Measurements from ENCODE around the gene TP73. TPM values are rescaled to one million over a fixed set of nuclear protein-coding genes. Genes with fewer than 3 reads are reported as not detected.

The TP73 gene
- total RNA-seq, result under 1 TPM; 0.11 to 0.70 TPM
- long read RNA-seq, result 0 reads

DNA sequence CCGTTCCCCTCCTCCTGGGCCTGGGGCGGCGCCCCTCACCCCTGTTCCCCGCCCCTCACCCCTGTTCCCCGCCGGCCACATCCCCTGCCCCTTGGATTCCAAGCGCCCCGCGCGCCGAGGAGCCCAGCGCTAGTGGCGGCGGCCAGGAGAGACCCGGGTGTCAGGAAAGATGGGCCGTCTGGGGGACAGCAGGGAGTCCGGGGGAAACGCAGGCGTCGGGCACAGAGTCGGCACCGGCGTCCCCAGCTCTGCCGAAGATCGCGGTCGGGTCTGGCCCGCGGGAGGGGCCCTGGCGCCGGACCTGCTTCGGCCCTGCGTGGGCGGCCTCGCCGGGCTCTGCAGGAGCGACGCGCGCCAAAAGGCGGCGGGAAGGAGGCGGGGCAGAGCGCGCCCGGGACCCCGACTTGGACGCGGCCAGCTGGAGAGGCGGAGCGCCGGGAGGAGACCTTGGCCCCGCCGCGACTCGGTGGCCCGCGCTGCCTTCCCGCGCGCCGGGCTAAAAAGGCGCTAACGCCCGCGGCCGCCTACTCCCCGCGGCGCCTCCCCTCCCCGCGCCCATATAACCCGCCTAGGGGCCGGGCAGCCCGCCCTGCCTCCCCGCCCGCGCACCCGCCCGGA is at the start of gene TP73:
TP73 (plus strand) TSS at position 587 of the 618 bp plus-strand sequence. CDS start 29,850 bp downstream, outside the sequence.
- intact Hi-C loops (cut with DNase I, micrococcal nuclease), result no loop called here
- peak in 1 of 2 donors; percentile 20 for DNase-seq
- ATAC-seq, result no peak

DNA sequence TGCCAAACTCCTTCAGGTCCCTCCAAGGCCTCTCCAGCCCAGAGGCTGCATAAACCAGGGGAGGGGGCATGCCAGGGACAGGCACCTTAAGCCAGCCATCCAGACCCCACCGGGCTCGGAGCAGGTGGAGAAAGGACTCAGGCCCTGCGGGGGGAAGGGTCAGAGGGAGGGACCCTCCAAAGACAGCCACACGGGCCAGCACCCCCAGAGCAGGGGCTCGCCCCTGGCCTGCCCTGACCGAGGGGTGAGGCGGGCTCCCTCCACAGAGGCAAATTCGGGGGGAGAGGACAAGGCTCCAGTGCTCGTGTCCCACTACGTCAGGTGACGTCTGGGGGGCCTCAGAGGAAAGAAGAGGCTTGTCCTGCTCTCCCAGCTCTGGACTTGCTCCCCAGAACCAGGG is 49.2 kb upstream of the TP73 start:
- intact Hi-C loops (cut with DNase I, micrococcal nuclease), result no loop called here
- DNase-seq (no peak), ATAC-seq (no peak)

DNA sequence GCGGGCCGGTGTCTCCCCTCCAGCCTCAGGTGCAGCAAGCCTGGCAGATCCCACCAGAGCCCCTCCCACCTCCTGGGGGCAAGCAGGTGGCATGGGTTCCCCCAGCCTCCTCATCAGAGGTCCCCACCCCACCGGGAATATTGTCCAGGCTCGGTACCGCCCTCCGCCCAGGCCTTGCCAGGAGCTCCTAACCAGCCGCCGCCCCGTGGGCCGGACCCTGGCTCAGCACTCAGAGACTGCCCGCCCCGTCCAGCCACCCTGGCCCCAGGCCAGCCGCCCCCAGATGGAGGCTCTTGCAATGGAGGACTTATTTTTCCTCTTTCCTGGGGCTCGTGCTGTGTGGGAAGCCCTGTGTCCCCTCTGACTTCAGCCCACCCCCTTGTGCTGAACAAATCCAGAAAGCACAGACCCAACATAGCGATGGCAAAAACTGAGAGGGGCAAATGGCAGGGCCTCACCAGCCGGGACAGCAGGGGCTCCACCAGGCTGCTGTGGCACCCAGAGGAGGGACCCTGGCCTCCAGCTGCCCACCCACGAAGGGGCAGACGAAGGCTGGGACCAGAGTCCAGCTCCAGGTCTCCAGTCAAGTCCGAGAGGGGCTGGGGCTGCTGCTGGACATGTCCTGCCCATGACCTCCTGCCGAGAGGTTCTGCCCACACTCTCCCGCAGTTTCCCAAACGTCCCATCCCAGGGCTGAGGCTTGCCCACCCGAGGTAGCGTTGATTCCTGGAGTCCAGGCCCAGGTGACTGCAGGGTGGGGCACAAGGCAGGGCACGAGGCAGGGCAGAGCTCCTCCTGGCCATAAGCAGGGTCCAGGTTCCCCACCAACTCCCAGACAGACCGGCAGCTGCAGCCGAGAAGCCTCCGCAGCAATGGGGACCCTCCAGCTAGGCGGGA is 48.5 kb upstream of the TP73 start:
- no peak for ATAC-seq
- no peak for DNase-seq
- intact Hi-C loops (cut with DNase I, micrococcal nuclease), result no loop called here

DNA sequence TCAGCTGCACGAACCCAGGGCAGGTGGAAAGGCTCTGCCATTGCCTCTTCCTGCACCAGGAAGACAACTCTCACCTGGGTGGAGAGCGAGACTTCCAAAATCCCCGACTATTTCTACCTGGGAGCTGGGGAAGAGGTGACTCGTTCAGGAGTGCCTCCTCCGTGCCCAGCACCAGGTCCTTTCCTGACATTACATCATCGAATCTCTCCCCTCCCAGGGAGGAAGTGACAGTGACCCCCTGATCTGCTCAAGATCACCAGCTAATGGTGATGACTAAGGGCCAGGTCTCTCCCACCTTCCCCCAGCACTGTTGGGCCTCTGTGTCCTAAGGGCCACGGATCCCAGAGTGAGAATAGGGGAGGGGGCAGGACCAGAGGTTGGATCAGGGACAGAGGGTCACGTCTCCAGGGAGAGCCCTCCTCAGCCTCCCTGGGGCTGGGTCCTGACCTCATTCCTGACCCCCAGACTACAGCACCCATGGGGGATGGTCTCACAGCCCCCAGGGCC is 47.8 kb upstream of the TP73 start:
- no peak for ATAC-seq
- intact Hi-C loops (cut with DNase I, micrococcal nuclease), result no loop called here

DNA sequence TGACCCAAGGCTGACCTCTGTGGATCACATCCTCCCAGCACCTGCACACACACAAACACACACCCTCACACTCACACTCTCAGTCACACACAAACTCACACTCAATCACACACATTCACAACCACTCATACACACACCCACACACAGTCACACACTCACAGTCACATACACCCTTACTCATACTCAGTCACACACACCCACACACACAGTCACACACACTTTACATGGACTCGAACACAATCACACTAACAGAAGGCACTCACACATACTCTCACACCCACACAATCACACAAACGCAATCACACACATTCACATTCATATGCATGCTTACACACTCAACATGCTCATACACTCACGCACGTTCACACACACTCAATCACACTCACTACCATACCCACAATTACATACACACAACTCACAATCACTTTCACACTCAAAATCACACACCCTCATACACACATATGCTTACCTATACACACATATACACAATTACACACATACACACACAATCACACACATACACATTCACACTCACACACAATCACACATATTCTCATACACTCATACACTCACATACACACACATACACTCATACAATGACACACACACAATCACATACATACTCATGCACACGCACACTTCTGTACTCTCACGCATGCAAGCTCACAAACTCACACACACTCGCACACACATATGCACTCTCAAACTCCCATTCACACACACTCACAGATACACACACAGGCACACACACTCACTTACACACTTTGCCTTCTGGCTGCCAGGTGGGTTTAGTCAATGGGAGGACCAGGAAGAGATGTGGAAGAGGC is 47.1 kb upstream of the TP73 start:
- intact Hi-C loops (cut with DNase I, micrococcal nuclease), result no loop called here
- DNase-seq, result no peak
- ATAC-seq, result no peak

More for the DNA sequence above, 47.8 kb upstream of the TP73 start:
- no peak for DNase-seq

DNA sequence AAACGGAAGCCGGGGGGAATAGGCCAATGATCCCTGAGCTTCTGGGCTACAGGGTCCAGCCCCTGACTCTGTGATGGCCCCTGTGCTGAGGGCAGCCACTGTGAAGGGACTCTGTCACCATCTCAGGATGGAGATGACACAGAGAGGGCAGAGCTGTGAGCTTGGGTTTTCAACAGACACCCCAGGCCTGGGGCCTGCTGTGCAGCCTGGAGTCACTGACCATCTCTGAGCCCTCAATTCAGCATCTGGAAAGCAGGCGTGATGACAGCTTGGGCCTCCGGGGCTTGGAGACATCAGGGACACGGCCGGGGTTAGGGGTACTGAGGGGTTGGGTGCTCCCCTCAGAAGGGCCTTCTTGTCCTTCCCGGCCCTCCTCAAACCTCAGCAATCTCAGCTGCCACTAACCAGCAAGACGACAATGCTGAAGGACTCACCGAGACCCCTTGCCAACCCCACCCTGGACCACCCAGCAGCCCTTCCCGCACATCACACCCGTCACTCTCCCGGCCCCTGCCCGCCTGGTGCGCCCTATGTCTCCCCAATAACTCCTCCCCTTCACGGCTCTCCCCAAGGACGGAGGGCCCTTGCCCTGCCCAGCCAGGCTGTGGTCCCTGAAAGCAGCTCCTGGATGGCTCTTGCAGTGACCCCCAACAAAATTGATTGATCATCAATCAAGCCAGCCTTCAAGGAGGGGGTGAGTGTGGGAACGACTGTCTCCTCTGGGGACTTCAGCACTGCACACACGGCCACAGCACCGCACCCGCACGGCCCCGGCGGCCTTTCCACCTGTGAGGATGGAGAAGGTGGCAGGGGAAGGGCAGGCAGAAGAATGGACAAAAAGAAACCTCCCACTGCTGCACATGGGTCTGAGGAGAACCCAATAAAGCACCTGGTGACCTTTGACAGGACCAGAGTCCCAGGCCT is 45.3 kb upstream of the TP73 start:
- ATAC-seq, result no peak
- DNase-seq, result no peak
- intact Hi-C loops (cut with DNase I, micrococcal nuclease), result no loop called here

DNA sequence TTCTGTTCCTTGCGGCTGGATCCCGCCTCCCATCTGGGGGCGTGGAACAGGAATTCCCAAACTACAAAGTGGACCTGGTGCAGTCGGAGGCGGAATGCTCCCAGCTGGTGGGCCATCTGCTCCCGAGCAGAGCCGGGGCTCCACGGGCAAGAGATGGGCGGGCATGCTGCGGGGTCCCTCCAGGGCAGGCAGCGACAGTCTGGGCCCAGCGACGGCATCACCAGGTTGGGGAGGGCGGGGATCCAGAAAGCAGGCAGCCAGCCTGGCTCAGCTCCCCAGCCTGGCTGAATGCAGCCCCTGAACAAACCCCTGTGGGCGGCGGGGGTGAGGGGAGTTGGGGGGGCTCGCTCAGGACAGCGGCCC is 44.6 kb upstream of the TP73 start:
- ATAC-seq (no peak), DNase-seq (no peak)
- intact Hi-C loops (cut with DNase I, micrococcal nuclease), result no loop called here

DNA sequence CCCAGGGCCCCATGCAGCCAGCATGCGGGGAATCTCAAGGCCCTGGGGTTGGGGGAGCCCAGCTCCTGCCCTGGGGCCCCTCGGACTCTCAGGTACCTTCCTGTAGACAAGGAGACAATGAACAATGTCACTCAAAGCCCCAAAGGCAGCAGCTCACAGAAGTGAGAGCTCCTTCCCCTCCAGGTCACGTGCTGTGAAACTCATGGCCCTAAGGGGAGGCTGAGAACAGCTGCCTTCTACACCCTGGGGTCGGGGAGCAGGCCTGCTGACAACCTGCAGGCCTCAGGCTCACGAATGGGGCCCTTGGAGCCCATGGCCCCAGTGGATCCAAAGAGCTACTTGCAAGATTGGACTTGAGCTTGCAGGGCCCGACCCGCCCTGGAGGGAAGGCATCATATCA is 44.2 kb upstream of the TP73 start:
- intact Hi-C loops (cut with DNase I, micrococcal nuclease), result no loop called here
- ATAC-seq, result no peak

DNA sequence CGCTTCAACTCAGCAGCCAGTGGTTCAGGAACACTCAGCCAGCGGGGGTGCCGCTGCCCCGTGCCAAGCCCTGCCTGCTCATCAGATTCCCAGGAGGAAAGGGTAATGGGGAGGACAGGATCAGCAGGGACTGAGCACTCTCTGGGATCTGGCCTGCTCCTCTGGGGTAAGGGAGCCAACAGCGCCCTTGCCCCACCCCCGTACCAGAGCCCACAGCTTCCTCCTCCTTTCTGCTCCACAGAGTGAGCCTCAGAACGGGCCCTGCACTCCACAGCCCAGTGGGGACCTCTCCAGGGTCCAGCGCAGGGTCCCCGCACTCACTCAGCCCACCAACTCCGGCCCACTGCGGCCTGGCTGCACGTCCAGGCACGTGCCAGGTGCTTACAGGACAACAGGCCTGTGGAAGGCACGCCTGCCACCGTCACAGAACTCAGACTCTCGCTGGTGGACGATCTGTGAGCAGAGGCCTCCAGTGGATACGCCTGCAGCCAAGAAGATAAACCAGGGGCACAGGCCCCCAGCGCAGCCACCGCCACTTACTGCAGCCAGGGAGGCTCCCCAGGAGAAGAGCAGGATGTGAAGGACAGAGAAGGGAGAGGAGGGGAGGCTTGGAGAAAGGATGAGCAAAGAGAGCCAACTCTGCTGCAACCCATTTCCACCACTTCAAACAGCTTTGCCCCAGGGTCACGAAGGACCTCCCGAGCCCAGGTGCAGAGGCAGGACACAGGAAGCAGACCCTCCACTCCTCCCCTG is 43.1 kb upstream of the TP73 start:
- DNase-seq, result no peak
- no peak for ATAC-seq
- intact Hi-C loops (cut with DNase I, micrococcal nuclease), result no loop called here

More for the DNA sequence above, 44.2 kb upstream of the TP73 start:
- no peak for DNase-seq

DNA sequence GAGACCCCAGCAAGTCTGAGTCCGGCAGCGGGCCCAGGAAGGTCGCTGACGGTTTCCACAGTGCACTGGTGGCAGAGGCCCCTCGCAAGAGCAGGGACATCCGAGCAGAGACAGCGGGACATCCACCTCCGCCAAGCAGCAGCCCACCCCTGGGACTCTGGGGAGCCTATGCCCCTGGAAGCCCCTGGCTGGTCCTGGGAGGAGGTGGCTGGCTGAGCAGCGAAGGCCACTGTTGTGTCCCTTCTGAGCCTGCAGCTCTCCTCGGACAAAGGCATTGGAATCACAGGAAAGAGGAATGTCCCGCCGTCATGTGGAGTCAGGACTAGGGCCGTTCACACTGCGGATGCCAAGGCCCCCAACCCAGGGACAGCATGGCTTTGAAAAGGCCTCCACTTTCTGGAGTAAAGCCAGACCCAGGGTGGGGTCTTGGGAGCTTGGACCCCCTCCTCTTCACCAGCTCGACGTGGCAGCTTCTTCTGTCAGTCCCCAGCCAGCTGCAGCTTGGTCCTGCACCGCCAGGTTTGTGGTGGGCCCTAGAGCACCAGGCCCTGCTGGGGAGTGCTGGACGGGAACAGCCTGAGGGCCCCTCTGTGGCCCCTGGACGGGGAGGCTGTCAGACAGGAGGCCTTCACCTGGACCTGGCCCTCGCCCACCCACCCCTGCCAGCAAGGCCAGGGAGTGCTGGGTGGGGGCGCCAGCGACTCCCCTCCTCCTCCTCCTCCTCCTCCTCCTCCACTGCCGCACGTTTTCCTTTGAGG is 42.4 kb upstream of the TP73 start:
- ATAC-seq (no peak), DNase-seq (no peak)
- intact Hi-C loops (cut with DNase I, micrococcal nuclease), result no loop called here

DNA sequence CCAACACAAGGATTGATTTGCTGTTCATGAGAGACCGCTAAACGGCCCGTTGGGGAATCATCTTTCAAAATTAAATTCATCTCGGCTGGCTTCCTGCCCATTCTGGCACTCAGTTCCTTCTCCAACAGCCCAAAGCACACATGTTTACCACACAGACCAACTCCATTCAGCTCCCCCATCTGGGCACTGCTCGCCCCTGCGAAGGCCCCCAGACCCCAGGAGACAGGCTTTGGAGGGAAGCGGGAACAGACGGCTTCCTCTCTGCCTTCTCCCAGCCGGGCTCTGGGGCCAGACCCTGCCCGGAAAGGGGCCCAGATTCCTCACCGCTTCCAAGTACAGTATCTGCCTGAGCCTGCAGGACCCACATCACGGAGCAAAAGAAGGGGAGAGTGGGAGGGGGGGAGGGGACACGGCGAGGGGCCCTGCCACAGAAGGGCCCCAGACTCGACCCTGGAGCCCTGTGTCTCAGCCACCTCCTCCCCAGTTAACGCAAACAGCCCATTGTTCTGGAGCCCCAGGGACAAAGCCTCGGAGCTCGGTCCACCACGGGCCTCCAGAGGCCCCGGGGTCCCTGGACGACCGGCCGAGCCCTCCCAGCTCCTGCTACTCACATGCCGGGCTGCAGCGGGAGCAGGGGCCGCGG is 41.7 kb upstream of the TP73 start:
- DNase-seq, result no peak
- intact Hi-C loops (cut with DNase I, micrococcal nuclease), result no loop called here
- no peak for ATAC-seq

DNA sequence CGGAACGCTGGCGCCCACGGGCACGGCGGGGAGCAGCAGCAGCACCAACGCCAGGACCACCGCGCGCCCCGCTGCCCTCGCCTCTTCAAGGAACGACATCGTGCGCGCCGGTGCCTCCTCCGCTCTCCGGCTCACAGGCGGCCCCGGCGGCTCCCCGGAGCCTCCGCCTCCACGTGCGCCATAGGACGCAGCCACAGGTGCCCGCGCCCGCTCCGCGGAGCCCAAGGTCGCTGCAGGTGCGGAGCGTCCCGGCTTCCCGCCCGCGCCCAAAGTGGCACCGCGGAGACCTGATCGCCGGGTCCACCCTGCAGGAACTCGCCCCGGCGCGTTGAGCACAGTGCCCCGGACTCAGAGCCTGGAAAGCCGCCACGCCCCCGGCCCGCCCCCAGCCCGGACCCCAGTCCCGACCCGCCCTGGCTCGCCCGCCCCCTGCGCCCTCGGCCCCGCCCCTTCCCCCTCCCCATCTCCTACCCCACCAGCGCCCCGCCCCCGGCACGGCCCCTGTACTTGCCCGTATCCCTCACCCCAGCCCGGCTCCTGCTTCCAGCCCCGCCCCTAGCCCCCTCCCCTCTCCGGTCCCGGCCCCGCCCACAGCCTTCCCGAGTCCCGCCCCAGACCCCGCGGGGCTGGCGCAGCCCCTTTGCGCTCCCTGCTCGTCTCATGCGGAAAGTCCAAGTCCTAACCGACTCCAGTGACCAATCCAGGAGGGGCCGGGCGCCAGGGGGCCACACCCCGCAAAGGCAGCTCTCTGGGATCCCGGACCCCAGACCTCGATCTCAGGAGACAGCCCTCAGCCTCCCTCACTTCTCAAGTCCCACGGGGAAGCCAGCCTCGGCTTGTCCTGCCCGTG is 40.9 kb upstream of the TP73 start, which contains the start of gene MEGF6:
MEGF6 (minus strand) TSS at position 339 of the 850 bp plus-strand sequence; CDS start at position 99, 240 bp downstream.
- intact Hi-C loops (cut with DNase I, micrococcal nuclease), result no loop called here

DNA sequence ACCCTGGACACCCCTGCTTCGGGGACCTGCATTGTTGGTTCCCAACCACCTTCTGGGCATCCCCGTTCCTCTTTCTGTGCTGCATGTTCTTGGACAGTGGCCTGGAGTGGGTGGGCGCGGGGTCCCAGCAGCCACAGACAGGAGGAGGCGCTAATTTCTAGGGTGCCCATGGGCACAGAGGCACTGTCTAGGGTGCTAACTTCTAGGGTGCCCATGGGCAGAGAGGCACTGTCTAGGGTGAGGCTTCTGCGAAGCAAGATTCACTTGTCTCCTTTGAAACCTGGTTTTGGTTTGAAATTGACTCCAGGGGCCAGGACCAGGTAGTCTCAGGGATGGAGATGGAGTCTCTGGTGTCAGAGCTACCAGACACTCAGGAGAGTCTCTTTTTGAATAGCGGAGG is 40.2 kb upstream of the TP73 start:
- DNase-seq, result no peak
- ATAC-seq, result no peak
- intact Hi-C loops (cut with DNase I, micrococcal nuclease), result no loop called here

More for the DNA sequence above, 40.9 kb upstream of the TP73 start, which contains the start of gene MEGF6:
- ATAC-seq (peak; percentile 81), DNase-seq (peak; percentile 64 to 67)

DNA sequence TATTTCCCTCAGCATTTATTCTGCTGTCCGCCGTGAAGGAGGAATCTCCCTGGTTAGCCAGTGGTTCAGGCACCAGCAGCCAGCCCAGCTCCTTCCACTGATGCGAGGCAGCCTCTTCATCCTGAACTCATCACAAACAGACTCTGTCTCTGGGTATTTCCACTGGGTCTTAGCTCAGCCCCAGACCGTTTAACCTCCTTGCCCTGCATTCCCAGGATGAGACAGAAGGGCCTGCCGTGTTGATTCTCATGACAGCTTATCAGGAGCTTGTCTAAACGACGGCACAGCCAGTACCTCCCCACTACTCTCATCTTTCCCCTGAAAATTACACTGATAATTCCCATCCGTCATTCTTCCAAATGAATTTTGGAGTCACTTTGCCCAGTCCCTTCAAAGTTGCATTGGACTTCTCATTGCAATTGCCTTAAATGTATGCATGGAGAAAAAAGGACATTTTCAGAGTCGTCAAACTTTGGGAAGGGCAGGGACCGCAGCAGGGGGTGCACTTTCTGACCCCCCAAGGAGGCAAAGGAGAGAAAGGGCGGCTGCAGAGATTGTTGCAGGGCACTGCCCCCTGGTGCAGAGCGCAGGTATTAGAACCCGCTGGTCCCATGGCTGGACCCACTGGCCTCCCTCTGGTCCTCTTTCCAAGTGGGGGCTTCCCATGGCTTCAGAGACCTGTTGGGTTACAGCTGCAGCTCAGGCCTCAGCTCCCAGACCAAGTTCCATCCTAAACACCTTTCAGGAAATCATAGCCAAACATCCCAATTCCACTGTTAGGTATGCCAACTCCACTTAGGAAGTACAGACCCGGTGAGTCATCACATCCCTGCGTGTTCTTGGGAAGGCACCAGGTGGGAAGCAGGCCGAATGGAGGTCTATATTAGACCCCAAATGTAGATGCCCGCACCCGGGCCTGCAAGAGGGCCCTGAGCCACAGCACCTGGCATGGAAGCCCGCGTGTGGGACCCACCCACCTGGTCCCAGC is 37.3 kb upstream of the TP73 start:
- DNase-seq, result no peak
- intact Hi-C loops (cut with DNase I, micrococcal nuclease), result loop anchor here in 1 of 2 donors (5.0 kb wide), 2 partner anchors 48 to 128 kb away; no protein-coding TSS in a partner anchor
- ATAC-seq, result peak; percentile 30

All from left colon (tissue), 2 donors.